ENCODE data around the gene SIRT3. TPM values are rescaled to one million over a fixed set of nuclear protein-coding genes. Genes with fewer than 3 reads are reported as not detected.

SIRT3 gene
- total RNA-seq, result 10 to 100 TPM; 13.5 to 16.0 TPM

DNA sequence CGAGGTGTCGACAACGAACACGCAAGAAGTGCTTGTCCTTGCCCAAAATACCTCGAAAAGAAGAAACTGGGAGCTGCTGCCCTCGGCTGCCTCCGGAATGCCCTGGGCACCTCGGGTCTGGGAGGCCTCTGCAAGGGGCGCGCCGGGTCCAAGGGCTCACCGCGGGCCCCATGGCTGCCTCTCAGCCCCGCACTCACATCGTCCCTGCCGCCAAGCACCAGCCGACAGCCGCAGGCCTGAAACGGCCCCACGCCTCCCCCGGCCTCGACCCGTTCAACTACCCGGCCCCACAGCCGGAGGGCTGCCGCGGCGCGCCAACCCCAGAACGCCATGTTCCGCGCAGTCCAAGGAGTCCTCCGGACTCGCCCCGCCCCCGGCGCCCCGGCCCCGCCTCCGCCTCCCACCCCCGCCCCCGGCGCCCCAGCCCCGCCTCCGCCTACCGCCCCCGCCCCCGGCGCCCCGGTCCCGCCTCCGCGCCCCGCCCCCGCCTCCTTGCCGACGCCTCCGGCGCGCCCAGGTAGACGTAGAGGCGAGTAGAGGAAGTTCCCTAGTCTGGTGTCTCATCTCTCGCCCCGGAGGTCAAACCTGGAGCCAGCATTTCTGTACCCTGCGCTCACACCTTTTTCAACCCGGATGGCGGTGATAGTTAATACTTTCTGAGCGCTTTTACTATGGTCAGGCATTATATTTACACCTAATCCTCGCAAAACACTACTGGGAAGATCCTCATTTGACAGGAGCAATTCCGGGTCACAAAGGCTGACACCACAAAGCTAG lies at the start of gene SIRT3:
TSS of gene SIRT3 (minus strand) at position 346 of the 777 bp plus-strand sequence. CDS start at position 332, 14 bp downstream.
- CTCF ChIA-PET, result interaction anchor here (0.8 to 1.7 kb wide), 5 partner anchors 15 to 79 kb away, joined by 3 to 12 read pairs (median 3); no protein-coding TSS in a partner anchor
- POLR2A ChIA-PET, result interaction anchor here (1.0 to 1.9 kb wide), 3 partner anchors 21 to 120 kb away, joined by 3 to 8 read pairs (median 5); partner anchors contain the start of genes BET1L and RIC8A

DNA sequence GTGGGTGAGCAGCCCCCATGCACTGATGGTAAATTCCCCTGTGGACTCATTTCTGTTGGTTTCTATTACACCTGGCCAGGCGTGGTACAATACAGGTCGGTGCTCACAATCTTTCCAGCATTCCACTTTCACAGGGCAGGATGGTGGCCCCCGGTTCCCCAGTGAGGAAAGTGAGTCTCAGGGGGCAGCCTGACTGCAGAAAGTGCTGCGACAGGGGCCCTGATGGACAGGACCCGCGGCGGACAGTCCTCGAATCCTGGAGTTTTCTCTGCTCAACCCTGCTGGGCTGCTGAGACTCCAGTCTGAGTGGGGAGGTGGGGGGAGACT lies 49.7 kb upstream of the SIRT3 start:
- POLR2A ChIA-PET, result no interaction called here

DNA sequence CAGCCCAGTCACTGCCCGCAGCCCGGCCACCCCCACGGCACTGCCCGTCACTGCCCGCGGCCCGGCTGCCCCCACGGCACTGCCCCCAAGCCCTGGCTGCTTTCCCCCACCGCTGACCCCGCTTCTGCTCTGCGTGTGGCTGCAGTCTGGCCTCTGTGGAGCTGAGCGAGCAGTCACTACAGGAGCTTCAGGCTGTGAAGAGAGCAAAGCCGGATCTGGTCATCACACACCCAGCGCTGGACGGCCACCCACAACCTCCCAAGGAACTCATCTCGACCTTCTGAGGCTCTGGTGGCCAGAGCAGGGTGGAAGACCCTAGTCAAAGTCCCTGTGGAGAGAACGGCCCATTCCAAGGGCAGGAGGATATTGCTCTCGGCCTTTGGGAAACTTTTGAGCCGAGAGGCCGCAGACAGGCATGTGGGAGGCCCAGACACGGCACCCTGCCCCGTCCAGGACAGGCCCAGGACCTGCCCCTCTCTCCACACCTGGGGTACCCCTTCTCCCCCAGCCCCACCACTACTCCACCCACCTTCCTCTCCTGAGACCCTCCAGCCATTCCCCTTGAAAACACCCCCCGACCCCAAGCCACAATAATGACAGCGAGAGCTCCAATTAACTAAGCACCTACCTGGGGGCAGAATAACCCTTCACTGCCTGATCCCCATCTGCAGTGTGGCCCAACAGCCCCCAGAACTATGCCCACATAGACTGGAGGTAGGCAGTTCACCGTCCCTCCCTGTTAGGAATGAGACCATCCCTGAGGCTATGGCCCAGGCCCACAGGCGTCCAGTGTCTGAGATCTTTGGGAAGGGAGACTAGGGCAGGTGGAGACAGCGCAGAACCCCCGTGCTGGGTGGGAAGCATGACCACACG lies 49.1 kb upstream of the SIRT3 start:
- POLR2A ChIA-PET, result interaction anchor here (0.6 kb wide), 1 partner anchor 69 kb away, joined by 3 read pairs; no protein-coding TSS in a partner anchor
- CTCF ChIA-PET, result no interaction called here

More for the DNA sequence above, 49.7 kb upstream of the SIRT3 start:
- CTCF ChIA-PET, result interaction anchor here (1.0 kb wide), 1 partner anchor 10 kb away, joined by 3 read pairs; no protein-coding TSS in a partner anchor

DNA sequence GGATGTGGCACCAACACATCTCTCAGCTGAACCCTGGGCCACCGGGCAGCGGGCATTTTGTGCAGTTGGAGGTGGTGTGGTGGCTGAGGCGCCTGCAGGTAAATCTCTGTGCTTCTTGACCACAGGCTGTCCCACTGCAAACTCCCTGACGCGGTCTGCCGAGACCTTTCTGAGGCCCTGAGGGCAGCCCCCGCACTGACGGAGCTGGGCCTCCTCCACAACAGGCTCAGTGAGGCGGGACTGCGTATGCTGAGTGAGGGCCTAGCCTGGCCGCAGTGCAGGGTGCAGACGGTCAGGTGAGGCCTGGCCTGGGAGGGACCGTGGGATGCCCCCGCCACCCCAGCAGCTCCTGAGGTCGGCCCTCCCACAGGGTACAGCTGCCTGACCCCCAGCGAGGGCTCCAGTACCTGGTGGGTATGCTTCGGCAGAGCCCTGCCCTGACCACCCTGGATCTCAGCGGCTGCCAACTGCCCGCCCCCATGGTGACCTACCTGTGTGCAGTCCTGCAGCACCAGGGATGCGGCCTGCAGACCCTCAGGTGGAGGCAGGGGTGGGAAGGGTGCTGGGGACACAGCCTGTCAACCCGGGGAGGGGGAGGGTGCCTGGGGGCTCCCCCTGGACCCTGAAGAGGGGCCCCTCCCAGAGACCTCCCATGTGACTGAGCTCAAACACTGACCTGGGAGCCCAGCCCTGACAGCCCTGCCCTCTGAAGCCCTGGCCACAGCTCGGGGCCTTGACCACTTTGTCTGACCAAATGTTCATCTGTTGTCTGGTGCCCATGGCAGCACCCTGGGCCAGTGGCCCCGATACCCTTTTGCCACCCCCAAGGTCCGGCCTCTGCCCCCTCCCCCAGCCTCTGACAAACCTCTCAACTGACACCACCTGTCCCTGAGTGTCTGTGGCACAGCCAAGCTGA lies 48.2 kb upstream of the SIRT3 start:
- CTCF ChIA-PET, result interaction anchor here (0.7 to 4.8 kb wide), 2 partner anchors 12 to 16 kb away, joined by 3 to 15 read pairs; no protein-coding TSS in a partner anchor
- POLR2A ChIA-PET, result interaction anchor here (0.6 kb wide), 1 partner anchor 70 kb away, joined by 3 read pairs; no protein-coding TSS in a partner anchor

DNA sequence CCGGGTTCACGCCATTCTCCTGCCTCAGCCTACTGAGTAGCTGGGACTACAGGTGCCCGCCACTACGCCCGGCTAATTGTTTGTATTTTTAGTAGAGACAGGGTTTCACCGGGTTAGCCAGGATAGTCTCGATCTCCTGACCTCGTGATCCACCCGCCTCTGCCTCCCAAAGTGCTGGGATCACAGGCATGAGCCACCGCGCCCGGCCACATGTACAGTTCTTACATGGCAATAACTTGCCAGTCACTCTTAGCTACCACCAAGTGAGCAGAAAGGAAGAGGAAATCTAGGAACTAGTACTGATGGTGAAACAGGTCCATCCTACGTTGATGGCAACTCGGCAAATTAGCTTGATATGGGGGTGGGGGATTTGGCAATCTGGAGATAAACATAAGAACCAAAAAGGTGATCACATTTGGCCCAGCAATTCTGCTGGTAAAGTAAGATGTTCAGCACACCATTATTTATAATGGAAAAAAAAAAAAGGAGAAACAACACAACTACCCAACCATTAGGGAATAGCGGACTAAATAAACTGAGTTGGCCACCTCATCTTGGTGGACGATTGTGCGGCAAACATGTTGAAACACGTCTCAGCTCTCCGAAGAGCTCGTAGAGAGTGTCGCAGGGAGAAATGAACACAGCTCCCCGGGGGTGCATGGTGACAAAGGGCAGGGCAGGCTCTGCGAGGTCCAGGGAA lies 47.4 kb upstream of the SIRT3 start:
- POLR2A ChIA-PET, result interaction anchor here (0.6 kb wide), 1 partner anchor 252 kb away, joined by 5 read pairs; no protein-coding TSS in a partner anchor
- CTCF ChIA-PET, result interaction anchor here (0.7 to 4.8 kb wide), 5 partner anchors 12 to 164 kb away, joined by 3 to 15 read pairs (median 4); no protein-coding TSS in a partner anchor

DNA sequence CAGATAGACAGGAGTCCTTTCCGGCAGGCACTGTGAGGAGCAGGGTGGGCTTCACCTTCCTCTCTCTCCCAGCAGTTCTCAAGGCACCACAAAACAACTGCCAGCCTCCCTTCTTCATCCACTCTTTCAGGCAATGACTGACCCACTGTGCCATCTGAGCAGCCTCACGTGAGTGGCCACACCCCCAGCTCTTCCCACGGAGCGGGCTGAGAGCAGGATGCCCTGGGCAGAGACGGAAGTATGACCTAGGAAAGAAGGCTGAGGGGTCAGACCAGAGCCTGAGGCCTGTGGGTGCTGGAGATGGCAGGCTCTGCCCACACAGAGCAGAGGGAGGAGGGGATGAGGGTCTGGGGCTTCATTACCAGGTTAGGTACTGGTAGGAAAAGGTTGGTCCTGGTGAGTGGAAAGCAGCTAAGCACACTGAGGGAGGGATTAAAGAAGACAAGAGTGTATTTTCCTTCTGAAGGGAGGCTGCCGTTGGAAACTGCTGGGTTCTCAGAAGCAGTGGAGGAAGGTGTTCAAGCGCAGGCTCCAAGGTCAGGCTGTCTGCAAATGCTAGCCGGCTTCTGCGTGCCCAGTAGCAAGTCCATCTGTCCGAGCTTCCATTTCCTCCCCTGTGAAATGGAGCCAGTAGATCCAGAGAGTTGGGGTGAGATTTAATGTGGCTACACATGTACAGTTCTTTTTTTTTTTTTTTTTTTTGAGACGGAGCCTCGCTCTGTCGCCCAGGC lies 46.7 kb upstream of the SIRT3 start:
- ChIA-PET POLR2A (interaction anchor here (0.5 to 1.1 kb wide), 4 partner anchors 11 to 253 kb away, joined by 3 to 5 read pairs (median 3); no protein-coding TSS in a partner anchor), CTCF (interaction anchor here (0.7 to 4.8 kb wide), 6 partner anchors 8 to 165 kb away, joined by 3 to 15 read pairs (median 4); no protein-coding TSS in a partner anchor)

- CTCF ChIA-PET, result interaction anchor here (1.0 to 4.8 kb wide), 5 partner anchors 8 to 35 kb away, joined by 3 to 15 read pairs (median 5); no protein-coding TSS in a partner anchor
- POLR2A ChIA-PET, result interaction anchor here (0.7 to 1.1 kb wide), 2 partner anchors 11 to 24 kb away, joined by 3 read pairs; no protein-coding TSS in a partner anchor
These were observed 46.0 kb upstream of the SIRT3 start for GRCh38 chr11:282171-282570.

DNA sequence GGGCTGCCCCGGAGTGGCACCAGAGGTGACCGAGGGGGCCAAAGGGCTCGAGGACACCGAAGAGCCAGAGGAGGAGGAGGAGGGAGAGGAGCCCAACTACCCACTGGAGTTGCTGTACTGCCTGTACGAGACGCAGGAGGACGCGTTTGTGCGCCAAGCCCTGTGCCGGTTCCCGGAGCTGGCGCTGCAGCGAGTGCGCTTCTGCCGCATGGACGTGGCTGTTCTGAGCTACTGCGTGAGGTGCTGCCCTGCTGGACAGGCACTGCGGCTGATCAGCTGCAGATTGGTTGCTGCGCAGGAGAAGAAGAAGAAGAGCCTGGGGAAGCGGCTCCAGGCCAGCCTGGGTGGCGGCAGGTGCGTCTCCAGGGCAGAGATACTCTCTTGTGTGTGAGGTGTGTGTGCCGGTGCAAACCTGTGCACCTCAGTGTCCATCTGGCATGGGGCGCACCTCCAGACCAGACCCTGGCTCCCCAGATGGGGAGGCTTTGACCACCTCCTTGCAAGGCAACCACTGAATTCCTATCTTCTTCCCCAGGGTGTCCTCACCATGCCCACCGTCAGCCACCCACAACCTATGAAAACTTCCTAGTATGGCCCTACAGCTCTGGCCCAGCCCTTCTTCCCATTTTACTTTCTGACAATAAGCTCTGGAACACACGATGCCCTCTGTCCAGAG lies 45.5 kb upstream of the SIRT3 start:
- CTCF ChIA-PET, result interaction anchor here (1.0 to 4.8 kb wide), 8 partner anchors 9 to 36 kb away, joined by 3 to 15 read pairs (median 4); no protein-coding TSS in a partner anchor

DNA sequence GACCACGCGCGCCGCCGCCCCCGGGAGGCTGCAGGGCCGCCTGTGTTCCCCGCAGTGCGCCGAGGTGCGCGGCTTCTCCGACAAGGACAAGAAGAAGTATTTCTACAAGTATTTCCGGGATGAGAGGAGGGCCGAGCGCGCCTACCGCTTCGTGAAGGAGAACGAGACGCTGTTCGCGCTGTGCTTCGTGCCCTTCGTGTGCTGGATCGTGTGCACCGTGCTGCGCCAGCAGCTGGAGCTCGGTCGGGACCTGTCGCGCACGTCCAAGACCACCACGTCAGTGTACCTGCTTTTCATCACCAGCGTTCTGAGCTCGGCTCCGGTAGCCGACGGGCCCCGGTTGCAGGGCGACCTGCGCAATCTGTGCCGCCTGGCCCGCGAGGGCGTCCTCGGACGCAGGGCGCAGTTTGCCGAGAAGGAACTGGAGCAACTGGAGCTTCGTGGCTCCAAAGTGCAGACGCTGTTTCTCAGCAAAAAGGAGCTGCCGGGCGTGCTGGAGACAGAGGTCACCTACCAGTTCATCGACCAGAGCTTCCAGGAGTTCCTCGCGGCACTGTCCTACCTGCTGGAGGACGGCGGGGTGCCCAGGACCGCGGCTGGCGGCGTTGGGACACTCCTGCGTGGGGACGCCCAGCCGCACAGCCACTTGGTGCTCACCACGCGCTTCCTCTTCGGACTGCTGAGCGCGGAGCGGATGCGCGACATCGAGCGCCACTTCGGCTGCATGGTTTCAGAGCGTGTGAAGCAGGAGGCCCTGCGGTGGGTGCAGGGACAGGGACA lies 44.8 kb upstream of the SIRT3 start:
- ChIA-PET POLR2A (interaction anchor here (0.7 to 1.7 kb wide), 3 partner anchors 9 to 74 kb away, joined by 3 to 4 read pairs (median 3); partner anchors contain the start of genes BET1L and RIC8A), CTCF (interaction anchor here (1.1 to 4.8 kb wide), 7 partner anchors 9 to 31 kb away, joined by 3 to 15 read pairs (median 4); no protein-coding TSS in a partner anchor)

More for the DNA sequence above, 45.5 kb upstream of the SIRT3 start:
- POLR2A ChIA-PET, result interaction anchor here (0.7 to 1.7 kb wide), 4 partner anchors 9 to 74 kb away, joined by 3 to 4 read pairs (median 3); partner anchors contain the start of genes BET1L and RIC8A

DNA sequence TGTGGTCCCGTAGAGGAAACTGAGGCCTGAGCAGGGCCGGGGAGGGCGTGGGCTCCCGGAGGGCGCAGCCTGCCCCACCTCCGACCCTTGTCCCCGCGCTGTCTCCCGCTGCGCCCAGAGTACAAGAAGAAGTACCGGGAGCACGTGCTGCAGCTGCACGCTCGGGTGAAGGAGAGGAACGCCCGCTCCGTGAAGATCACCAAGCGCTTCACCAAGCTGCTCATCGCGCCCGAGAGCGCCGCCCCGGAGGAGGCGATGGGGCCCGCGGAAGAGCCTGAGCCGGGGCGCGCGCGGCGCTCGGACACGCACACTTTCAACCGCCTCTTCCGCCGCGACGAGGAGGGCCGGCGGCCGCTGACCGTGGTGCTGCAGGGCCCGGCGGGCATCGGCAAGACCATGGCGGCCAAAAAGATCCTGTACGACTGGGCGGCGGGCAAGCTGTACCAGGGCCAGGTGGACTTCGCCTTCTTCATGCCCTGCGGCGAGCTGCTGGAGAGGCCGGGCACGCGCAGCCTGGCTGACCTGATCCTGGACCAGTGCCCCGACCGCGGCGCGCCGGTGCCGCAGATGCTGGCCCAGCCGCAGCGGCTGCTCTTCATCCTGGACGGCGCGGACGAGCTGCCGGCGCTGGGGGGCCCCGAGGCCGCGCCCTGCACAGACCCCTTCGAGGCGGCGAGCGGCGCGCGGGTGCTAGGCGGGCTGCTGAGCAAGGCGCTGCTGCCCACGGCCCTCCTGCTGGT lies 44.0 kb upstream of the SIRT3 start:
- CTCF ChIA-PET, result interaction anchor here (1.0 to 4.8 kb wide), 7 partner anchors 8 to 32 kb away, joined by 3 to 15 read pairs (median 4); no protein-coding TSS in a partner anchor
- POLR2A ChIA-PET, result interaction anchor here (1.1 to 1.7 kb wide), 2 partner anchors 10 to 73 kb away, joined by 3 to 4 read pairs; partner anchors contain the start of genes BET1L and RIC8A

GRCh38 chr11:279040-279965 lies 43.2 kb upstream of the SIRT3 start:
- ChIA-PET POLR2A (interaction anchor here (1.3 kb wide), 1 partner anchor 8 kb away, joined by 3 read pairs; no protein-coding TSS in a partner anchor), CTCF (interaction anchor here (0.7 to 4.8 kb wide), 10 partner anchors 7 to 33 kb away, joined by 3 to 15 read pairs (median 4); no protein-coding TSS in a partner anchor)

- POLR2A ChIA-PET, result interaction anchor here (1.3 kb wide), 1 partner anchor 9 kb away, joined by 3 read pairs; no protein-coding TSS in a partner anchor
These were observed 42.1 kb upstream of the SIRT3 start, which contains the start of gene NLRP6 for GRCh38 chr11:278001-278951. Gene NLRP6 (plus strand): TSS chr11:278407. CDS start chr11:278570, 163 bp downstream.

More at GRCh38 chr11:278001-278951, 42.1 kb upstream of the SIRT3 start, which contains the start of gene NLRP6:
- CTCF ChIA-PET, result interaction anchor here (0.6 to 1.5 kb wide), 8 partner anchors 9 to 34 kb away, joined by 3 to 7 read pairs (median 4); no protein-coding TSS in a partner anchor

Measured in activated CD8-positive, alpha-beta memory T cell treated with anti-CD3 and anti-CD28 coated beads for 36 hours (primary cell).